Naive thymus-derived CD4-positive, alpha-beta T cell (primary cell): Measurements from ENCODE around the gene WNT5A. TPM values are rescaled to one million over a fixed set of nuclear protein-coding genes. Genes with fewer than 3 reads are reported as not detected.

Experiments used
- ATAC-seq: fragments of 150-1000 bp; cut with Tn5 transposase; 2 replicates; pipeline ENCODE4 v1.10.0; 2021; ENCODE audit warnings: mild to moderate bottlenecking, moderate library complexity
- CTCF ChIA-PET: fragments of 350-600 bp; sonication (Branson Sonifier 250); formaldehyde crosslinking; loops from one replicate; lab custom pipeline; 2021; ENCODE audit warnings: antibody characterized with exemption; lab: Charles Lee
- POLR2A ChIA-PET: fragments of 350-600 bp; sonication (Branson Sonifier 250); formaldehyde crosslinking; loops from one replicate; lab custom pipeline; 2021; ENCODE audit warnings: antibody characterized with exemption, inconsistent platforms; lab: Charles Lee
- DNase-seq, 9 donors: peaks; one replicate each; pipeline versions ENCODE4 v3.0.0 to v3.0.0-alpha.2; 2020 to 2022; ENCODE audit warnings: mixed read lengths in 1 of 9
- H3K27ac ChIP-seq: one replicate; pipeline ENCODE4 v1.7.0; 2013; ENCODE audit warnings: mild to moderate bottlenecking, low read depth, low read length, moderate library complexity
- H3K27me3 ChIP-seq, 2 donors: one replicate each; pipeline ENCODE4 v1.7.0; 2013; ENCODE audit warnings: low read length in 2 of 2, mild to moderate bottlenecking in 2 of 2, moderate library complexity in 2 of 2; ENCODE audit not compliant: control insufficient read depth in 2 of 2, insufficient read depth in 2 of 2
- H3K36me3 ChIP-seq, 3 experiments: 1 replicate in 2 of 3; 2 replicates in 1 of 3; pipeline ENCODE4 v1.7.0; 2013; ENCODE audit warnings: low read length in 3 of 3, mild to moderate bottlenecking in 3 of 3, moderate library complexity in 1 of 3; ENCODE audit not compliant: insufficient read depth in 3 of 3, control insufficient read depth in 2 of 3
- H3K4me1 ChIP-seq, 2 donors: one replicate each; pipeline ENCODE4 v1.7.0; 2013; ENCODE audit warnings: low read length in 2 of 2, mild to moderate bottlenecking in 2 of 2, moderate library complexity in 1 of 2; ENCODE audit not compliant: control insufficient read depth in 2 of 2, insufficient read depth in 2 of 2
- H3K4me3 ChIP-seq: 2 replicates; pipeline ENCODE4 v1.7.0; 2013; ENCODE audit warnings: mild to moderate bottlenecking, low read length
- H3K9me3 ChIP-seq, 3 experiments: 1 replicate in 2 of 3; 2 replicates in 1 of 3; pipeline ENCODE4 v1.7.0; 2013; ENCODE audit warnings: low read length in 3 of 3; ENCODE audit not compliant: control insufficient read depth in 2 of 3
- H3K27ac Mint-ChIP-seq, 9 donors: one replicate each; pipeline ENCODE4 v1.8.0; 2020 to 2022; ENCODE audit warnings: mixed read lengths in 9 of 9, mild to moderate bottlenecking in 8 of 9, moderate library complexity in 5 of 9, inconsistent platforms in 2 of 9
- H3K27me3 Mint-ChIP-seq, 5 donors: one replicate each; pipeline ENCODE4 v1.8.0; 2021 to 2022; ENCODE audit warnings: mixed read lengths in 5 of 5, mild to moderate bottlenecking in 1 of 5
- H3K36me3 Mint-ChIP-seq, 5 donors: one replicate each; pipeline ENCODE4 v1.8.0; 2020 to 2022; ENCODE audit warnings: mixed read lengths in 5 of 5, mild to moderate bottlenecking in 3 of 5, inconsistent platforms in 1 of 5
- H3K4me1 Mint-ChIP-seq, 7 donors: one replicate each; pipeline ENCODE4 v1.8.0; 2020 to 2022; ENCODE audit warnings: mixed read lengths in 7 of 7, mild to moderate bottlenecking in 3 of 7, inconsistent platforms in 1 of 7
- H3K4me3 Mint-ChIP-seq, 10 donors: one replicate each; pipeline ENCODE4 v1.8.0; 2020 to 2022; ENCODE audit warnings: mild to moderate bottlenecking in 10 of 10, mixed read lengths in 10 of 10, moderate library complexity in 6 of 10, inconsistent platforms in 2 of 10
- H3K9me3 Mint-ChIP-seq, 11 donors: one replicate each; pipeline ENCODE4 v1.8.0; 2020 to 2022; ENCODE audit warnings: mixed read lengths in 11 of 11, mild to moderate bottlenecking in 4 of 11, inconsistent platforms in 1 of 11, moderate library complexity in 1 of 11
- intact Hi-C, 2 donors: fragments of 100-400 bp; cut with micrococcal nuclease; formaldehyde crosslinking; loops; one replicate each; pipeline ENCODE4 v1.15.1; 2023
- polyA plus RNA-seq, 2 donors: library from polyadenylated mRNA; unstranded; fragments of 300-500 nt; fragmentation: Illumina TruSeq; gene quantifications; one replicate each; pipeline ENCODE4 v1.2.3, GENCODE V29; 2021
- total RNA-seq, 6 experiments: library from RNA in 5 of 6; stranded (reverse) in 5 of 6; gene quantifications; 1 replicate in 5 of 6; 2 replicates in 1 of 6; pipeline ENCODE4 v1.2.3 and lab custom pipeline; 2021 to 2026

The WNT5A gene
- total and polyA plus RNA-seq, 7 experiments from 2014 or later: 0.36 TPM; not detected in 6

GRCh38 chr3:55525436-55525835, 38.3 kb upstream of the WNT5A start:
- peaks cover 0 to 6% (median 0%) of the 10 kb centered on the region in 11 donors for H3K9me3 Mint-ChIP-seq
- Histone ChIP-seq H3K9me3 (no peaks in the 10 kb centered on the region), H3K36me3 (no peaks in the 10 kb centered on the region), H3K4me1 (no peaks in the 10 kb centered on the region), H3K4me3 (no peak overlapping the region), H3K27ac (no peak overlapping the region), H3K27me3 (no peaks in the 10 kb centered on the region)
- POLR2A ChIA-PET: no interaction called here
- no peaks in the 10 kb centered on the region for H3K36me3 Mint-ChIP-seq
- peak overlapping the region in 1 of 9 donors; percentile 4 for H3K27ac Mint-ChIP-seq
- intact Hi-C loops: no loop called here
- DNase-seq (no peak), ATAC-seq (no peak)
- H3K4me1 Mint-ChIP-seq: peaks cover 0 to 15% (median 0%) of the 10 kb centered on the region in 7 donors
- no peak overlapping the region for H3K4me3 Mint-ChIP-seq
- peaks cover 0 to 11% (median 0%) of the 10 kb centered on the region in 5 donors for H3K27me3 Mint-ChIP-seq
- CTCF ChIA-PET: no interaction called here

- ATAC-seq (no peak), DNase-seq (no peak)
- Histone ChIP-seq H3K27me3 (no peaks in the 10 kb centered on the region), H3K27ac (no peak overlapping the region), H3K4me1 (no peaks in the 10 kb centered on the region), H3K4me3 (no peak overlapping the region), H3K36me3 (no peaks in the 10 kb centered on the region), H3K9me3 (no peaks in the 10 kb centered on the region)
- H3K4me3 Mint-ChIP-seq: no peak overlapping the region
- H3K27me3 Mint-ChIP-seq: peaks cover 0 to 11% (median 0%) of the 10 kb centered on the region in 5 donors
- ChIA-PET POLR2A (no interaction called here), CTCF (no interaction called here)
- intact Hi-C loops: no loop called here
- peaks cover 0 to 6% (median 0%) of the 10 kb centered on the region in 11 donors for H3K9me3 Mint-ChIP-seq
- H3K27ac Mint-ChIP-seq: no peak overlapping the region
- no peaks in the 10 kb centered on the region for H3K36me3 Mint-ChIP-seq
- H3K4me1 Mint-ChIP-seq: peaks cover 0 to 15% (median 0%) of the 10 kb centered on the region in 7 donors
Observed at GRCh38 chr3:55524565-55525244, 37.6 kb upstream of the WNT5A start.

GRCh38 chr3:55523471-55523870, 36.4 kb upstream of the WNT5A start:
- ATAC-seq: no peak
- intact Hi-C loops: no loop called here
- CTCF ChIA-PET: no interaction called here
- Histone ChIP-seq H3K4me3 (no peak overlapping the region), H3K36me3 (no peaks in the 10 kb centered on the region), H3K27ac (no peak overlapping the region), H3K9me3 (no peaks in the 10 kb centered on the region), H3K4me1 (no peaks in the 10 kb centered on the region), H3K27me3 (no peaks in the 10 kb centered on the region)
- no peak for DNase-seq
- POLR2A ChIA-PET: no interaction called here
- Mint-ChIP-seq H3K9me3 (peaks cover 0 to 6% (median 0%) of the 10 kb centered on the region in 11 donors), H3K36me3 (no peaks in the 10 kb centered on the region), H3K4me3 (no peak overlapping the region), H3K27ac (no peak overlapping the region), H3K4me1 (peaks cover 0 to 15% (median 0%) of the 10 kb centered on the region in 7 donors), H3K27me3 (peaks cover 0 to 11% (median 0%) of the 10 kb centered on the region in 5 donors)

GRCh38 chr3:55521738-55522421, 34.8 kb upstream of the WNT5A start:
- DNase-seq (no peak), ATAC-seq (no peak)
- H3K27me3 ChIP-seq: no peaks in the 10 kb centered on the region
- Mint-ChIP-seq H3K36me3 (no peaks in the 10 kb centered on the region), H3K4me3 (peak overlapping the region in 1 of 10 donors; percentile 7), H3K9me3 (peaks cover 0 to 5% (median 0%) of the 10 kb centered on the region in 11 donors), H3K27ac (peak overlapping the region in 2 of 9 donors; percentile 25 to 43), H3K27me3 (peaks cover 0 to 11% (median 0%) of the 10 kb centered on the region in 5 donors), H3K4me1 (peaks cover 0 to 15% (median 0%) of the 10 kb centered on the region in 7 donors)
- intact Hi-C loops: no loop called here
- H3K4me3 ChIP-seq: no peak overlapping the region
- H3K4me1 ChIP-seq: no peaks in the 10 kb centered on the region
- ChIA-PET POLR2A (no interaction called here), CTCF (no interaction called here)
- no peaks in the 10 kb centered on the region for H3K9me3 ChIP-seq
- H3K27ac ChIP-seq: no peak overlapping the region
- no peaks in the 10 kb centered on the region for H3K36me3 ChIP-seq

- no peaks in the 10 kb centered on the region for H3K27me3 ChIP-seq
- no peaks in the 10 kb centered on the region for H3K36me3 Mint-ChIP-seq
- no peaks in the 10 kb centered on the region for H3K36me3 ChIP-seq
- peaks cover 0 to 11% (median 0%) of the 10 kb centered on the region in 5 donors for H3K27me3 Mint-ChIP-seq
- H3K4me1 Mint-ChIP-seq: peaks cover 0 to 15% (median 0%) of the 10 kb centered on the region in 7 donors
- H3K27ac Mint-ChIP-seq: peak overlapping the region in 2 of 9 donors; percentile 25 to 39
- H3K4me1 ChIP-seq: no peaks in the 10 kb centered on the region
- no peak for DNase-seq
- CTCF ChIA-PET: no interaction called here
- H3K9me3 ChIP-seq: no peaks in the 10 kb centered on the region
- POLR2A ChIA-PET: no interaction called here
- H3K27ac ChIP-seq: no peak overlapping the region
- intact Hi-C loops: no loop called here
- no peak overlapping the region for H3K4me3 Mint-ChIP-seq
- H3K4me3 ChIP-seq: no peak overlapping the region
- no peak for ATAC-seq
- H3K9me3 Mint-ChIP-seq: peaks cover 0 to 5% (median 0%) of the 10 kb centered on the region in 11 donors
Observed at GRCh38 chr3:55521064-55521737, 34.1 kb upstream of the WNT5A start.

GRCh38 chr3:55519019-55519418, 31.9 kb upstream of the WNT5A start:
- H3K27me3 ChIP-seq: no peaks in the 10 kb centered on the region
- Mint-ChIP-seq H3K9me3 (no peaks in the 10 kb centered on the region), H3K36me3 (no peaks in the 10 kb centered on the region), H3K4me1 (peaks cover 0 to 15% (median 0%) of the 10 kb centered on the region in 7 donors), H3K27ac (no peak overlapping the region), H3K27me3 (peaks cover 0 to 3% (median 0%) of the 10 kb centered on the region in 5 donors), H3K4me3 (no peak overlapping the region)
- CTCF ChIA-PET: no interaction called here
- no peak for DNase-seq
- no peaks in the 10 kb centered on the region for H3K9me3 ChIP-seq
- no peak overlapping the region for H3K27ac ChIP-seq
- intact Hi-C loops: no loop called here
- H3K36me3 ChIP-seq: no peaks in the 10 kb centered on the region
- H3K4me1 ChIP-seq: no peaks in the 10 kb centered on the region
- POLR2A ChIA-PET: no interaction called here
- no peak overlapping the region for H3K4me3 ChIP-seq
- no peak for ATAC-seq
